AG04449 (cell line): ENCODE measurements around the gene VPS54.

ENCODE experiments used
- CTCF ChIA-PET: fragments of 350-600 bp; formaldehyde crosslinking; extraction: SDS; loops from one replicate; lab custom pipeline; 2021; ENCODE audit warnings: antibody characterized with exemption; lab: Yijun Ruan, JAX
- POLR2A ChIA-PET: fragments of 400-600, 350-600 bp; formaldehyde crosslinking; extraction: SDS; loops from one replicate; lab custom pipeline; 2020; ENCODE audit warnings: antibody characterized with exemption, inconsistent platforms; lab: Yijun Ruan, JAX
- DNase-seq: peaks from one replicate; pipeline ENCODE4 v3.0.0-alpha.2; 2010; ENCODE audit warnings: low read depth, low spot score
- H3K4me3 ChIP-seq: 2 replicates; pipeline ENCODE4 v1.5.1; 2011; ENCODE audit warnings: low read depth, mild to moderate bottlenecking, control low read depth, low read length
- CTCF ChIP-seq: IDR thresholded peaks from one replicate; pipeline ENCODE4 v1.5.1; 2011; ENCODE audit warnings: mild to moderate bottlenecking, moderate library complexity, low read length, control low read depth, inconsistent platforms; ENCODE audit not compliant: insufficient read depth; ENCODE audit errors: missing control alignments

Gene VPS54

DNA sequence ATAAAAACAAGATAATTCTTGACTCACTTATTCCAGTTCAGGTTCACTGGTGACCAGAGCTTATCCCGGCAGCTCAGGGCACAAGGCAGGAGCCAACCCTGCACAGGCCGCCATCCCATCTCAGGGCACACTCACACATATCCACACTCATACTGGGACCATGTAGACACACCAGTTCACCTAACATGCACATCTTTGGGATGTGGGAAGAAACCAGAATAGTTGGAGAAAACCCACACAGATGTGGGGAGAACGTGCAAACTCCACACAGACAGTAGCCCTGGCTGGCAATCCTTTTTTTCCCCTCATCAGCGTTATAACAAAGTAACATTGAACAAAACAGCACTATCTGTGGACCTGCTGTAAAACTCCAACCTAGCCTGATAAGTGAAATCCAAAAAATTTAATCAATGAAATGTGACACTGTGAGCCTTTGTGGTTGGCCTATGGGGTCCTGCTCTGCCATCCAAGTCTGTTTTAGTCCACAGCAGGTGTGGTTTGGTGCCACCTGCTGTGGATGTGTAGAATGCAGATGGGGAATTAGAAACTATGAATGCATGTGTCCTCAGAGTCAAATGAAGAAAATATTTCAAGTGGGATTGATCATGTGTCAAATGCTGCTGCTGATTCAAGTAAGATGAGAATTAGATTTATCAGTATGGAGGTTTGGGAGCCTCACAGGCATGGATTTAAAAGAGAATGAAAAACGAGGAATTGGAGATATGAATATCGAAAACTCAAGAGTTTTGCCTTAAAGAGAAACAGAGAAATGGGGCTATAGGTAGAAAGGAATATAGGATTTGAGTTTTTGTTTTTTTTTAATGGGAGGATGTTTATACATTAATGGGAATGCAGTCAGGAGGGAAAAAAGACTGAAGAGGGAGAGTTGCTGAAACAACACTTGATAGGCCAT lies 130.5 kb downstream of the VPS54 start:
- DNase-seq = no peak
- ChIA-PET CTCF (interaction anchor here (0.7 to 1.9 kb wide), 7 partner anchors 11 to 200 kb away, joined by 3 to 8 read pairs (median 4); no protein-coding TSS in a partner anchor), POLR2A (no interaction called here)
- peak; percentile 66 for TF ChIP-seq CTCF
- H3K4me3 ChIP-seq = no peak overlapping the region

DNA sequence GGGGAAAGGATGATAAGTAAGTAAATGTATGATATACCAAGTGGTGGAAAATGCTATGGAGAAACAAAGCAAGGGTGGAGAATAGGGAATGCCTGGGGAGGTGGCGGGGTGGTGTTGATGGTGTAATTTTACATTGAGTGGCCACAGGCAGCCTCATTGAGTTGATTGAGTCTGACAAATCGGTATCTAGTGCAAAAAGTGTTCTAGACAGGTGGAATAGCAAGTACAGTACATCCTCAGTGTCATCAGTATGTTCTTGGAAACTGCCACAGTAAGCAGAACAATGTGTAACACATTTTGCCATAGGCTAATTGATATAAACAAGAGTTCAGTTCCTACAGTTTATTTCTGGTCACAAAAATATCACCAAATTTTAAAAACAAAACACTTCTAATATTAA lies 131.2 kb downstream of the VPS54 start:
- TF ChIP-seq CTCF = no peak
- H3K4me3 ChIP-seq = no peak overlapping the region
- ChIA-PET CTCF (interaction anchor here (0.7 to 0.9 kb wide), 3 partner anchors 196 to 199 kb away, joined by 3 to 4 read pairs (median 4); no protein-coding TSS in a partner anchor), POLR2A (no interaction called here)
- DNase-seq = no peak

DNA sequence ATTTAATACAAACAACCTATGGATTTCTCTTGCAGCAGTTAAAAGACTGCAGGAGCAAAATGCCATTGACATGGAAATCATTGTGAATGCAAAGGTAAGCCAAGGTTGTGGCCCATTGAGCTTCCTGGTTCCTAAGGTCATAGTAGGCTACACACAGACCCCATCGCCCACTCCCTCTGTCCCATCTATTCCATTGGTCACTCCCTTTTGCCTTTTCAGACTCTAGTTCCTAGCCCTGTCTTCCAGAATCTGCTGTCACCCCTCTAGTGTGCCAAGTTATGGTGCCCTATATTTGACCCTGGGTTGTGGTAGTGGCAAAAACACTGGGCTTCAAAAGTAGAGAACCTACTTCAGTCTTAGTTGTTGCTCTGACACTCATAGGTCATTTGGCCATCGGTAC lies 132.8 kb downstream of the VPS54 start:
- CTCF ChIA-PET = interaction anchor here (1.0 kb wide), 1 partner anchor 187 kb away, joined by 4 read pairs; no protein-coding TSS in a partner anchor
- TF ChIP-seq CTCF = no peak
- POLR2A ChIA-PET = no interaction called here
- no peak for DNase-seq
- H3K4me3 ChIP-seq = no peak overlapping the region

GRCh38 chr2:63882395-63883105 lies 136.7 kb downstream of the VPS54 start:
- DNase-seq = no peak
- CTCF ChIA-PET = interaction anchor here (1.6 kb wide), 1 partner anchor 10 kb away, joined by 5 read pairs; no protein-coding TSS in a partner anchor
- TF ChIP-seq CTCF = no peak
- POLR2A ChIA-PET = no interaction called here
- no peak overlapping the region for H3K4me3 ChIP-seq

GRCh38 chr2:63881205-63881604 lies 138.0 kb downstream of the VPS54 start:
- CTCF ChIA-PET = interaction anchor here (1.0 kb wide), 1 partner anchor 158 kb away, joined by 3 read pairs; no protein-coding TSS in a partner anchor
- POLR2A ChIA-PET = no interaction called here
- no peak for DNase-seq
- TF ChIP-seq CTCF = no peak
- H3K4me3 ChIP-seq = no peak overlapping the region
